Measurements from ENCODE around the gene CEP44.

Gene CEP44

DNA sequence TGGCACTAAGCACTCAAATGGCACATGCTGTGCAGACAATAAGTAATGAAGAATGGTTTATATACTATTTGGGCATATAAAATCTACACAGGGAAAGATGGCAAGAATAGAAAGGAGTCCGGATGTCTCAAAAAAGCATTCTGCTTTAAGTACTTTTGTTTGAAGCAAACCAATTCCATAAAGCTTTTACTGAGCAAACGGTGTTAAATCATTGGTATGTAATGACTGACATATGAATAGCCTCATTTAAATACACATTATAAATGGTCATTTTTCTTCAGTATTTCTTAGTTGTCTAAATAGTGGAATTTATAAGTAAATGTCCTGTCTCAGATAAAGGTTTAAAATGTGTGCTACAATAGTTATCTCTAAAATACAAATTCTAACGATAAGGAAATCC is 6.3 kb upstream of the CEP44 start:
- DNase-seq (ENCODE audit: low spot score), result no peak
- TF ChIP-seq, protein P1, sequence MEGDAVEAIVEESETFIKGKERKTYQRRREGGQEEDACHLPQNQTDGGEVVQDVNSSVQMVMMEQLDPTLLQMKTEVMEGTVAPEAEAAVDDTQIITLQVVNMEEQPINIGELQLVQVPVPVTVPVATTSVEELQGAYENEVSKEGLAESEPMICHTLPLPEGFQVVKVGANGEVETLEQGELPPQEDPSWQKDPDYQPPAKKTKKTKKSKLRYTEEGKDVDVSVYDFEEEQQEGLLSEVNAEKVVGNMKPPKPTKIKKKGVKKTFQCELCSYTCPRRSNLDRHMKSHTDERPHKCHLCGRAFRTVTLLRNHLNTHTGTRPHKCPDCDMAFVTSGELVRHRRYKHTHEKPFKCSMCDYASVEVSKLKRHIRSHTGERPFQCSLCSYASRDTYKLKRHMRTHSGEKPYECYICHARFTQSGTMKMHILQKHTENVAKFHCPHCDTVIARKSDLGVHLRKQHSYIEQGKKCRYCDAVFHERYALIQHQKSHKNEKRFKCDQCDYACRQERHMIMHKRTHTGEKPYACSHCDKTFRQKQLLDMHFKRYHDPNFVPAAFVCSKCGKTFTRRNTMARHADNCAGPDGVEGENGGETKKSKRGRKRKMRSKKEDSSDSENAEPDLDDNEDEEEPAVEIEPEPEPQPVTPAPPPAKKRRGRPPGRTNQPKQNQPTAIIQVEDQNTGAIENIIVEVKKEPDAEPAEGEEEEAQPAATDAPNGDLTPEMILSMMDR (IDR thresholded peaks at IDR 0.05), result no peak
- H3K27ac ChIP-seq, result no peak overlapping the region
- H3K4me3 ChIP-seq, result no peak overlapping the region

DNA sequence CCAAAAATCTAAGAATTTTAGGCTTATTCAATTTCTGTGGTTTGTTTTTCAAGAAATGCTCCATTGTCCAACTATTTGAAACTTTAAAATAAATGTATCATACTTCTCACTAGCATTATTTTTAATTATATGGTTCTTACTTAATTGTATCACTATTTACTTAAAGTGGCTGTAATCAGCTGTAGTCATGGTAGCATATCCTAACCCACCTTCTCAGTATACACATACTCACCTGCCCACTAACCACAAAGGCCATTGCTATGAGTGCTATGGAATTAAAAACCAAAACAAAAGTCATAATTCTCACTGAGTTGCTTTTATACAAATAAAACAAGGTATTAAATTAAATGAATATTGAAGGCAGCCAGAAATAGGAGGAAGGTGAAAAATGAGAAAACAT is 5.2 kb upstream of the CEP44 start:
- Histone ChIP-seq H3K4me3 (no peak overlapping the region), H3K27ac (no peak overlapping the region)
- TF ChIP-seq, protein P1 (IDR thresholded peaks at IDR 0.05), result no peak
- no peak for DNase-seq (ENCODE audit: low spot score)

DNA sequence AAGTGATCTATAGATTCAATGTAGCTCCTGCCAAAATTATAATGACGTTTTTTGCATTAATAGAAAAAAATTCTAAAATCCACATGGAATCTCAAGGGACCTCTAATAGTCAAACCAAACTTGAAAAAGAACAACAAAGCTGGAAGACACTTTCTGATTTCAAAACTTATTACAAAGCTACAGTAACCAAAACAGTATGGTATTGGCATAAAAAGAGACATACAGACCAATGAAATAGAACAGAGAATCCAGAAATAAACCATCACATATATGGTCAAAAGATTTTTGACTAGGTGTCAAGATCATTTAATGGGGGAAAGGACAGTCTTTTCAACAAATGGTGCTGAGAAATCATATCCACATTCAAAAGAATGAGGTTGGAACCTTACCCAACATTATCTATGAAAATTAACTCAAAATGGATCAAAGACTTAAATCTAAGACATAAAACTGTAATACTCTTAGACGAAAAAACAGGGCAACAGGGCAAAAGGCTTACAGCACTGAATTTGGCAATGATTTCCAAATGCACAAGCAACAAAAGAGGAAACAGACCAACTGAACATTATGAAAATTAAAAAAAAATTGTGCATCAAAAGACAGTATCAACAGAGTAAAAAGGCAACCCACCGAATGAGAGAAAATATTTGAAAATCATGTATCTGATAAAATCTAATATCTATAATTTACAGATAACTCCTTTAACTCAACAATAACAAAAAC is 4.1 kb upstream of the CEP44 start:
- H3K4me3 ChIP-seq, result no peak overlapping the region
- TF ChIP-seq, protein P1 (IDR thresholded peaks at IDR 0.05), result no peak
- DNase-seq (ENCODE audit: low spot score), result no peak

DNA sequence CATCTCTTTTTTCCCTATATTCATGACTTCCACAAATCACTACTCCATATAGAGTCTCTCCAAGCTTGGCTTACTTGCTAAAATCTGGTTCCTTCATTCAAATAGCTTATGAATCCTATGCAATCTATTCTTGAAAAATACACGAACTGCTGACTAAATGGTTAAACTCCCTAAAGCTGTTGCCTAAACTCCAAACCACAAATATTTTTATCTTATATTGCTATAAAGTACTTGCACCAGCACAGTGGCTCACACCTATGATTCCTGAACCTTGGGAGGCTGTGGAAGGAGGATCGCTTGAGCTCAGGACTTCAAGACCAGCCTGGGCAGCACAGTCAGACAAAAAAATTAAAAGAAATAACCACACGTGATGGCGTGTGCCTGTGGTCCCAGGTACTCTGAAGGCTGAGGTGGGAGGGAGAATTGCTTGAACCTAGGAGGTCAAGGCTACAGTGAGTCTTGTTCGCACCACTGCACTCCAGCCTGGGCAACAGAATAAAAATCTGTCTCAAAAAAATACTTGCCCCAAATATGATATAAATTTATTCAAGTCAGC is 2.5 kb upstream of the CEP44 start:
- no peak overlapping the region for H3K27ac ChIP-seq
- DNase-seq (ENCODE audit: low spot score), result no peak
- TF ChIP-seq, protein P1 (IDR thresholded peaks at IDR 0.05), result no peak
- H3K4me3 ChIP-seq, result no peak overlapping the region

More for the DNA sequence above, 4.1 kb upstream of the CEP44 start:
- no peak overlapping the region for H3K27ac ChIP-seq

DNA sequence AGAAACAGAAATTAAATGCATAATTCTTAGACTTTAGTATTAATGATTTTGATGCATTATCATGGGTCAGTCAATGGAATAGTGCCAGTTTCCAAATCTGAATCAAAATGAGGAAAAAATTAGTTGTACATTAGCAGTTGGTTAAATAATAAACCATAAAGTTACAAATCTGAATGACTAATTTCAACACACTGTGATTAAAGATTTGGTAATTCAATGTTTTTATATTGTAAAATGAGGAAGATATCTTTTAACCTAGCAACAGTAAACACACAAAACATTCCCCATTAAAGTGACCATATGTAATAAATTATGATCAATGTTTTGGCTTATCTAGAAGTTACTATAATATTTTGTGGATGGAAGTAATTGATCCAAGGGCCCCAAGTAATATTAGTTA is 1.8 kb upstream of the CEP44 start:
- Histone ChIP-seq H3K4me3 (peak overlapping the region; percentile 80), H3K27ac (no peak overlapping the region)
- TF ChIP-seq, protein P1 (IDR thresholded peaks at IDR 0.05), result no peak
- DNase-seq (ENCODE audit: low spot score), result no peak

DNA sequence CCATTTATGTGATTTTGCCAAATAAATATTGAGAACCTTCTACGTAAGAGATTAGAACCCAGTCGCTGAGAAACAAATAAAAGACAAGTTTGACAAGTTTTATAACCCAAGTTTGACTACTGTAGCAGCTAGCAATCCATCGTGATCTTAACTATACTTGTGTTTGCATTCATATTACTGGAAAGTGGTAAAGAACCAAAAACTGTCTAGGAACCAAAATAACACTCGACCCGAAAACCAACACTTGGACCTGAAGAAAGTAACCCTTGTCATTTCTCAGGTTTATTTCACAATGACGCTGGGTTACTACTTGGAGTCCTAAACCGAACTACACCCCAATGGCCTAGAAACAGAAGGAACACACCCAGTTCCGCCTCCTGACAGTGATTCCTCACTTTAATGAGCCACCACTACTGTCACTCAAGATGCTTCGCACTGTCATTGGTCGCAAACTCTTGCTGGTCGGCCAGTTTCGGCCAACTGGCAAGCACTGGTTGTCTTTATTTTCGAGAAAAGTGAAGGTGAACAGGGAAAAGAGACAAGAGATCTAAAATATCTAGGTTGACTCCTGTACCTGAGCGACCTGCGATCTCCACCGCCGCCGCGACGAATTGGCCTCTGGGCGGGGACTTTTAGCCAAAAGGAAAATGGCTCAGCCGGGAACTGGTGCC is 740 bp upstream of the CEP44 start:
- H3K27ac ChIP-seq, result peak overlapping the region; percentile 92 to 98
- peak overlapping the region; percentile 80 for H3K4me3 ChIP-seq
- peak; percentile 89 for DNase-seq (ENCODE audit: low spot score)
- TF ChIP-seq, protein P1 (IDR thresholded peaks at IDR 0.05), result no peak

All from coronary artery (tissue), 2 donors.